GM18507 (cell line): ENCODE measurements around the gene LAMC3.
"Not testable (repeated sequence)": the region's sequence is repeated elsewhere in the genome, so short reads cannot be mapped to it uniquely, and the experiment has no call there.

Experiments used
- DNase-seq: peaks from one replicate; pipeline ENCODE4 v3.0.0; 2011; ENCODE audit warnings: low read depth; ENCODE audit not compliant: insufficient read length; ENCODE audit errors: extremely low spot score
- FAIRE-seq: peaks from 2 replicates; lab custom pipeline; 2011; peaks lifted over from hg19 to GRCh38; lab: Jason Lieb, UNC

The LAMC3 gene

GRCh38 chr9:131103535-131103934 lies 94.6 kb downstream of the LAMC3 start:
- no peak for DNase-seq
- FAIRE-seq: no peak

GRCh38 chr9:131104016-131104740 lies 95.2 kb downstream of the LAMC3 start:
- FAIRE-seq (no peak), DNase-seq (no peak)

- no peak for DNase-seq
- FAIRE-seq: no peak
Observed at GRCh38 chr9:131105952-131106351, 97.0 kb downstream of the LAMC3 start.

- FAIRE-seq (no peak), DNase-seq (no peak)
Observed at GRCh38 chr9:131107760-131108159, 98.8 kb downstream of the LAMC3 start.

GRCh38 chr9:131111186-131111853 lies 102.3 kb downstream of the LAMC3 start:
- DNase-seq: no peak
- FAIRE-seq: no peak

- DNase-seq: no peak
- FAIRE-seq: no peak
Observed at GRCh38 chr9:131111854-131112311, 102.9 kb downstream of the LAMC3 start.

GRCh38 chr9:131112374-131113154 lies 103.6 kb downstream of the LAMC3 start:
- FAIRE-seq: no peak
- DNase-seq: no peak

GRCh38 chr9:131113655-131114054 lies 104.7 kb downstream of the LAMC3 start:
- FAIRE-seq (no peak), DNase-seq (no peak)

GRCh38 chr9:131114084-131114535 lies 105.1 kb downstream of the LAMC3 start:
- no peak for FAIRE-seq
- DNase-seq: no peak

GRCh38 chr9:131115360-131115742 lies 106.4 kb downstream of the LAMC3 start:
- not testable (repeated sequence) for FAIRE-seq, DNase-seq

- DNase-seq: no peak
- FAIRE-seq: no peak
Observed at GRCh38 chr9:131116281-131117120, 107.5 kb downstream of the LAMC3 start.

GRCh38 chr9:131117121-131117761 lies 108.3 kb downstream of the LAMC3 start:
- no peak for FAIRE-seq

GRCh38 chr9:131117762-131118145 lies 108.8 kb downstream of the LAMC3 start:
- DNase-seq: no peak
- no peak for FAIRE-seq

More at GRCh38 chr9:131117121-131117761, 108.3 kb downstream of the LAMC3 start:
- DNase-seq: no peak

GRCh38 chr9:131119600-131119999 lies 110.6 kb downstream of the LAMC3 start:
- DNase-seq: no peak
- FAIRE-seq: no peak

- FAIRE-seq: no peak
Observed at GRCh38 chr9:131120620-131121228, 111.8 kb downstream of the LAMC3 start.

GRCh38 chr9:131121346-131121745 lies 112.4 kb downstream of the LAMC3 start:
- DNase-seq (no peak), FAIRE-seq (no peak)

More at GRCh38 chr9:131120620-131121228, 111.8 kb downstream of the LAMC3 start:
- DNase-seq: no peak

GRCh38 chr9:131122158-131122557 lies 113.2 kb downstream of the LAMC3 start:
- DNase-seq: no peak
- no peak for FAIRE-seq

GRCh38 chr9:131125038-131125287 lies 116.0 kb downstream of the LAMC3 start:
- DNase-seq: no peak
- no peak for FAIRE-seq
